NCI-H69 (cell line): ENCODE data around the gene OR2Y1.
"Not testable (repeated sequence)": the region's sequence is repeated elsewhere in the genome, so short reads cannot be mapped to it uniquely, and the experiment has no call there.

ENCODE experiments used
- DNase-seq: peaks from one replicate; lab custom pipeline; 2025; lab: John Stamatoyannopoulos, UW

Gene OR2Y1

GRCh38 chr5:180739271-180739670 is 587 bp downstream of the OR2Y1 start:
- no peak for DNase-seq

- DNase-seq = no peak
Observed at GRCh38 chr5:180736536-180736935, 3.3 kb downstream of the OR2Y1 start.

- DNase-seq = no peak
Observed at GRCh38 chr5:180724944-180725343, 14.9 kb downstream of the OR2Y1 start.

GRCh38 chr5:180723936-180724335 is 15.9 kb downstream of the OR2Y1 start:
- DNase-seq = no peak

GRCh38 chr5:180720486-180720885 is 19.4 kb downstream of the OR2Y1 start:
- no peak for DNase-seq

GRCh38 chr5:180719781-180720180 is 20.1 kb downstream of the OR2Y1 start:
- no peak for DNase-seq

- peak; percentile 40 for DNase-seq
Observed at GRCh38 chr5:180718810-180719453, 20.9 kb downstream of the OR2Y1 start.

GRCh38 chr5:180717989-180718388 is 21.9 kb downstream of the OR2Y1 start:
- no peak for DNase-seq

- peak; percentile 28 for DNase-seq
Observed at GRCh38 chr5:180704362-180704761, 35.5 kb downstream of the OR2Y1 start.

- DNase-seq = no peak
Observed at GRCh38 chr5:180703912-180704311, 35.9 kb downstream of the OR2Y1 start.

- not testable (repeated sequence) for DNase-seq
Observed at GRCh38 chr5:180703371-180703770, 36.5 kb downstream of the OR2Y1 start.

GRCh38 chr5:180700440-180700839 is 39.4 kb downstream of the OR2Y1 start:
- DNase-seq = not testable (repeated sequence)

- DNase-seq = no peak
Observed at GRCh38 chr5:180699042-180699441, 40.8 kb downstream of the OR2Y1 start.

GRCh38 chr5:180696116-180696515 is 43.7 kb downstream of the OR2Y1 start:
- no peak for DNase-seq

- DNase-seq = no peak
Observed at GRCh38 chr5:180692429-180692828, 47.4 kb downstream of the OR2Y1 start.

- DNase-seq = no peak
Observed at GRCh38 chr5:180691046-180691445, 48.8 kb downstream of the OR2Y1 start.

- no peak for DNase-seq
Observed at GRCh38 chr5:180690562-180690961, 49.3 kb downstream of the OR2Y1 start.

- no peak for DNase-seq
Observed at GRCh38 chr5:180689775-180690174, 50.1 kb downstream of the OR2Y1 start.
